Stomach (tissue), 9 donors: Measurements from ENCODE around the gene CTRB1. TPM values are rescaled to one million over a fixed set of nuclear protein-coding genes. Genes with fewer than 3 reads are reported as not detected.

Experiments used
- DNase-seq, 2 donors: peaks; one replicate each; pipeline versions ENCODE4 v3.0.0 to v3.0.0-alpha.2; 2013 to 2019
- H3K27ac ChIP-seq, 5 donors: fragments of 200-600 bp in 4 of 5; sonication (generic) in 4 of 5; one replicate each; pipeline ENCODE4 v1.5.1; 2013 to 2019; ENCODE audit warnings: mild to moderate bottlenecking in 1 of 5, moderate library complexity in 1 of 5
- H3K27me3 ChIP-seq, 3 donors: fragments of 200-600 bp; sonication (generic); one replicate each; pipeline ENCODE4 v1.5.1; 2017 to 2019; ENCODE audit warnings: mixed run types in 1 of 3
- H3K36me3 ChIP-seq, 4 donors: fragments of 200-600 bp; sonication (generic); 1 replicate in 3 of 4; 2 replicates in 1 of 4; pipeline ENCODE4 v1.5.1; 2016 to 2019
- H3K4me1 ChIP-seq, 4 donors: fragments of 200-600 bp; sonication (generic); one replicate each; pipeline ENCODE4 v1.5.1; 2016 to 2019
- H3K4me3 ChIP-seq, 4 donors: fragments of 200-600 bp; sonication (generic) in 3 of 4; one replicate each; pipeline ENCODE4 v1.5.1; 2016 to 2019; ENCODE audit warnings: mild to moderate bottlenecking in 1 of 4
- H3K9me3 ChIP-seq, 4 donors: fragments of 200-600 bp; sonication (generic); one replicate each; pipeline ENCODE4 v1.5.1; 2016 to 2019
- EP300 ChIP-seq: sonication (generic); formaldehyde crosslinking; IDR thresholded peaks from one replicate; pipeline ENCODE4 v1.6.1; 2017; ENCODE audit warnings: antibody characterized with exemption
- POLR2A ChIP-seq, 4 donors: fragments of 450-650 bp; IDR thresholded peaks; one replicate each; pipeline ENCODE4 v1.6.1; 2016; ENCODE audit warnings: antibody characterized with exemption in 4 of 4, control low read depth in 2 of 4, mild to moderate bottlenecking in 1 of 4, moderate library complexity in 1 of 4
- POLR2AphosphoS5 ChIP-seq, 3 donors: sonication (generic); formaldehyde crosslinking; IDR thresholded peaks; one replicate each; pipeline ENCODE4 v1.6.1; 2016; ENCODE audit warnings: antibody characterized with exemption in 3 of 3
- WGBS, 5 donors: extraction: QIAGEN DNeasy Blood & Tissue Kit in 3 of 5; methylation state at CpG; one replicate each; pipeline versions ENCODE4 v1.1.5 to v1.1.7; 2013 to 2018; 5-methylcytosine and 5-hydroxymethylcytosine counted together
- intact Hi-C: fragments of 100-400 bp; cut with DNase I; formaldehyde crosslinking; loops from one replicate; pipeline ENCODE4 v1.15.1; 2023; ENCODE audit warnings: low total_unique reads
- polyA plus RNA-seq, 3 donors: library from polyadenylated mRNA; stranded (reverse); fragments of 200-250 nt; gene quantifications; one replicate each; pipeline ENCODE4 v1.2.3, GENCODE V29; 2013
- total RNA-seq, 5 donors: library from RNA; depleted of rRNA; stranded (reverse); fragments of >200 nt; gene quantifications; one replicate each; pipeline versions ENCODE4 v1.1.0 to v1.2.3, GENCODE V29; 2014 to 2016
- TF ChIP-seq, protein P1 (sequence below), 7 experiments: fragments of 450-650 bp in 4 of 7; fragments of 200-600 bp in 3 of 7; sonication (generic) in 3 of 7; IDR thresholded peaks; one replicate each; pipeline ENCODE4 v1.5.1; 2016 to 2019; ENCODE audit warnings: antibody characterized with exemption in 7 of 7, control low read depth in 2 of 7, mild to moderate bottlenecking in 1 of 7
- donor health status: healthy with polysubstance abuse.
- donor health status: Bipolar disorder and iron deficiency.
- donor health status: healthy.

CTRB1 gene
- total and polyA plus RNA-seq, 8 donors: 2.5 to 35.9 (median 2.9) TPM; not detected in 5

DNA sequence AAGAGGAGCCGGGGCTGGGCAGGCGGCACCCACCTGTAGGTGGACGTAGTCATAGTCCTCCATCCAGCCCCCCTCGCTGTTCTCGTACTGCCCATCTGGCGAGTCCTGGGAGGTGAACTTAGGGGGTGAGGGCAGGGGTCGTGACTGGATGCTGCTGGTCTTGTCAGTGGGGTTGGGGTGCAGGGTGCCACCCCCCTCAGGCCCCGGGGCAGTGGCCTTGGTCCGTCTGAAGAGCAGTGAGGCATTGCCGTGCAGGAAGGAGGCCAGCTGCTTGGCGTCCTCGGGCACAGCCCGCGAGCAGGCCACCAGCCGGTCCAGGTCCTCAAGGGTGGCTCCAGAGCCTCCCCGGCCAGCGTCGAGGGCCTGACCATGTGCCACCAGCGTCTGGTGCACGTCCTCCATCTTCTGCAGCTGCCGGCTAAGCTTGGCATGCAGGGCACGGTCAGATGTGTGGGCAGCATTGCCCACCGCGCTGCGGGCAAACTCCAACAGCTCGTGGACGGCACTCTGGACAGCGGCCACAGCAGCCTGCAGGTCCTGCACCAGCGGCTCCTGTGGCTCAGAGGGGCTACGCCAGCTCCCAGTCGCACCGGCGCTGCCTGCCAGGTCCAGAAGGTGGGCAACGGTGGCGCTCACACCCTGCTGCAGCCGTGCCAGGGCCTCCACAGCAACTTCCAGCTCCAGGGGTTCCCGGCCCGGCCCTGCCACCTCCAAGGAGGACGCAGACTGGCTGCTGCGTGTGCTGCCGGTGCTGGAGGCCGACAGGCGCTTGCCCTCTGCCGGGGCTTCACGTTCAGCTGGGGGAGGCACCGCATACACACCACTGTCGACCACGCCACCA is 16.3 kb downstream of the CTRB1 start:
- no peak for DNase-seq
- H3K4me3 ChIP-seq: no peak overlapping the region
- no peak for TF ChIP-seq POLR2AphosphoS5 (IDR thresholded peaks at IDR 0.05)
- no peak for TF ChIP-seq POLR2A (IDR thresholded peaks at IDR 0.05)
- TF ChIP-seq, protein P1, sequence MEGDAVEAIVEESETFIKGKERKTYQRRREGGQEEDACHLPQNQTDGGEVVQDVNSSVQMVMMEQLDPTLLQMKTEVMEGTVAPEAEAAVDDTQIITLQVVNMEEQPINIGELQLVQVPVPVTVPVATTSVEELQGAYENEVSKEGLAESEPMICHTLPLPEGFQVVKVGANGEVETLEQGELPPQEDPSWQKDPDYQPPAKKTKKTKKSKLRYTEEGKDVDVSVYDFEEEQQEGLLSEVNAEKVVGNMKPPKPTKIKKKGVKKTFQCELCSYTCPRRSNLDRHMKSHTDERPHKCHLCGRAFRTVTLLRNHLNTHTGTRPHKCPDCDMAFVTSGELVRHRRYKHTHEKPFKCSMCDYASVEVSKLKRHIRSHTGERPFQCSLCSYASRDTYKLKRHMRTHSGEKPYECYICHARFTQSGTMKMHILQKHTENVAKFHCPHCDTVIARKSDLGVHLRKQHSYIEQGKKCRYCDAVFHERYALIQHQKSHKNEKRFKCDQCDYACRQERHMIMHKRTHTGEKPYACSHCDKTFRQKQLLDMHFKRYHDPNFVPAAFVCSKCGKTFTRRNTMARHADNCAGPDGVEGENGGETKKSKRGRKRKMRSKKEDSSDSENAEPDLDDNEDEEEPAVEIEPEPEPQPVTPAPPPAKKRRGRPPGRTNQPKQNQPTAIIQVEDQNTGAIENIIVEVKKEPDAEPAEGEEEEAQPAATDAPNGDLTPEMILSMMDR (IDR thresholded peaks at IDR 0.05): no peak
- no peak for TF ChIP-seq EP300
- no peaks in the 10 kb centered on the region for H3K27me3 ChIP-seq
- peaks cover 22 to 90% (median 72%) of the 10 kb centered on the region in 4 donors for H3K36me3 ChIP-seq
- no peaks in the 10 kb centered on the region for H3K9me3 ChIP-seq
- WGBS, 5 donors: 70 to 80% (median 77%) methylated on average over 27 to 48 of the region's 48 CpGs
- peak overlapping the region; percentile 34 to 77 (median 53) for H3K27ac ChIP-seq
- intact Hi-C loops: loop anchor here (10.0 kb wide), 1 partner anchor 160 kb away; no protein-coding TSS in a partner anchor
- peaks cover 35 to 65% (median 49%) of the 10 kb centered on the region in 4 donors for H3K4me1 ChIP-seq

DNA sequence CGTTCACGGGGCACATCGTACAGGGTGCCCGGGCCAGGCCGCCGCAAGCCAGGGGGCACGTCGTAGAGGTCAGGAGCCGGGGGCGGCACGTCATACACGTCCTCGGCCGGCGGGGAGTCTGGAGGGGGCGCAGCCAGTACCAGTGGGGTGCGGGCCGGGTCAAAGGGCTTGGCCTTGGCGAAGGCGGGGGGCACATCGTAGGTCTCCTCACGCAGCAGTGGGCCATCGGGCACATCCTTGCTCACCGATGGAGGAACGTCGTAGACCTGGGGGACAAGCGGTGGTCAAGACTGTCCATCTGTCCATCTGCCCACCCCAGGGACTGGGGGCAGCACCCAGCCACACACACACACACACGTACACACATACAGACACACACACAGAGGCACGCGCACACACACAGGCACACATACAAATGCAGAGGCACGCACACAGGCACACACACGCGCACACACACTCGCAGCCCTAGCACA is 17.0 kb downstream of the CTRB1 start:
- Histone ChIP-seq H3K4me3 (no peak overlapping the region), H3K9me3 (no peaks in the 10 kb centered on the region), H3K27ac (no peak overlapping the region), H3K4me1 (peaks cover 37 to 70% (median 54%) of the 10 kb centered on the region in 4 donors), H3K27me3 (no peaks in the 10 kb centered on the region), H3K36me3 (peaks cover 22 to 88% (median 71%) of the 10 kb centered on the region in 4 donors)
- 89 to 93% (median 89%) methylated on average over 10 to 34 of the region's 34 CpGs for WGBS, 5 donors
- DNase-seq: no peak
- intact Hi-C loops: loop anchor here (10.0 kb wide), 1 partner anchor 159 kb away; no protein-coding TSS in a partner anchor
- no peak for TF ChIP-seq POLR2AphosphoS5 (IDR thresholded peaks at IDR 0.05)
- no peak for TF ChIP-seq EP300
- TF ChIP-seq, protein P1 (IDR thresholded peaks at IDR 0.05): no peak
- no peak for TF ChIP-seq POLR2A (IDR thresholded peaks at IDR 0.05)

DNA sequence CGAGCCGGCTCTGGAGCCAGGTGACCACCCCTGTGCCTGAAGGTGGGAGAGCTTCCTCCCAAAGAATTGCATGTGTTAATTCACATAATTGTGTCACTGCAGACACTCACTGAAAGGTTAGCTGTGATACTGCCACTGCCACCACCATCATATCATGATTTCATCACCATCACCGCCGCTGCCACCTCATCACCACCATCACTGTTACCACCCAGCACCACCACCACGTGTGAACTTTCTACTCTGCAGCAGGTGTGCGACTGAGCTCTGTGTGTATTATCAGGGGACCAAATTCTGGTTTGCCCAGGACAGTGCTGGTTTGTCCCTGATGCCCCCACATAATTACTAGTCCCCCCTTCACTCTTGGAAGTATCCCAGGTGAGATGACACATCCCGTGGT is 17.4 kb downstream of the CTRB1 start:
- Histone ChIP-seq H3K4me3 (no peak overlapping the region), H3K9me3 (no peaks in the 10 kb centered on the region), H3K36me3 (peaks cover 25 to 88% (median 72%) of the 10 kb centered on the region in 4 donors), H3K27ac (peak overlapping the region in 1 of 5 donors; percentile 81), H3K27me3 (no peaks in the 10 kb centered on the region), H3K4me1 (peaks cover 37 to 74% (median 59%) of the 10 kb centered on the region in 4 donors)
- no peak for TF ChIP-seq POLR2A (IDR thresholded peaks at IDR 0.05)
- TF ChIP-seq, protein P1 (IDR thresholded peaks at IDR 0.05): no peak
- 66 to 80% (median 70%) methylated on average over 7 of the region's 7 CpGs for WGBS, 5 donors
- no peak for DNase-seq
- intact Hi-C loops: loop anchor here (10.0 kb wide), 1 partner anchor 159 kb away; no protein-coding TSS in a partner anchor

DNA sequence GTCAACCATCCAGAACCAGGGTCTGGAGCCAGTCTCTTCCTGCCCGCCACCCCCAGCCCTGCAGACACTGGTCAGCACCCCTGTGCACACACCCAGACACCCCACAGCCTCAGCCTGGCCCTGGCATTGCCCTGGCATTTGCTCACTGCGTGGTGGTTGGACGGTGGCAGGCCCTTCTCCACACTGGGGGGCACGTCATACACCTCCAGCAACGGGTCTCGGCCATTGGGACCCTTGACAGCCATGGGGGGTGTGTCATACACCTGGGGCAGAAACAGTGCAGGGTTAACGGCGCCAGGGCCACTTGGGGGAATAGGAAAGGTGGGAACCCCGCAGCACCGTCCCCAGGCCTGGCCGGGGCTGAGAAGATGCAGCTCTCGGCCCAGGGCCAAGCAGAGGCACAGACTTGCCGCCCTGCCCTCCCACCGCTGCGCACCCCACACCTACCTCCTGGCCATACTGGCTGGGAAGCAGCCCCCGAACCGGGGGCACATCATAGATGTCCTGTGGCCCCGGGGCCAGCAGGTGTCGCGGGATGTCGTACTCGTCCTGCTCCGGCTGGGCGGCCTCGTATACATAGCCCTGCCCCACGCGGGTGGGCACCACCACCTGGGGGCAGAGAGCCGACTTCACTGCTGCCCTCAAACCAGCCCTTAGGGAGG is 18.1 kb downstream of the CTRB1 start:
- peak in 1 of 2 donors; percentile 11 for DNase-seq
- peak overlapping the region in 4 of 5 donors; percentile 72 to 86 (median 78) for H3K27ac ChIP-seq
- TF ChIP-seq POLR2A (IDR thresholded peaks at IDR 0.05): no peak
- no peak for TF ChIP-seq EP300
- no peak for TF ChIP-seq POLR2AphosphoS5 (IDR thresholded peaks at IDR 0.05)
- TF ChIP-seq, protein P1 (IDR thresholded peaks at IDR 0.05): no peak
- intact Hi-C loops: loop anchor here (10.0 kb wide), 1 partner anchor 158 kb away; no protein-coding TSS in a partner anchor
- no peaks in the 10 kb centered on the region for H3K9me3 ChIP-seq
- peaks cover 37 to 75% (median 64%) of the 10 kb centered on the region in 4 donors for H3K4me1 ChIP-seq
- WGBS, 5 donors: 87 to 91% (median 90%) methylated on average over 21 to 28 of the region's 28 CpGs
- H3K36me3 ChIP-seq: peaks cover 27 to 88% (median 74%) of the 10 kb centered on the region in 4 donors
- H3K4me3 ChIP-seq: no peak overlapping the region
- H3K27me3 ChIP-seq: no peaks in the 10 kb centered on the region
